GM23338 (cell line): ENCODE measurements around the gene PTAFR. TPM values are rescaled to one million over a fixed set of nuclear protein-coding genes. Genes with fewer than 3 reads are reported as not detected.

Experiments used
- ATAC-seq: fragments of 200-7000 bp; cut with Tn5 transposase; 3 replicates; pipeline ENCODE4 v1.9.1; 2020
- DNase-seq: peaks from one replicate; pipeline ENCODE4 v3.0.0-alpha.2; 2015; ENCODE audit warnings: low spot score
- H2AFZ ChIP-seq: fragments of 200-600 bp; sonication (generic); 2 replicates; pipeline ENCODE4 v1.8.0; 2016; ENCODE audit warnings: antibody characterized with exemption, mild to moderate bottlenecking, moderate library complexity
- H3F3A ChIP-seq: fragments of 200-600 bp; sonication (generic); replicated peaks from 2 replicates; pipeline ENCODE4 v1.8.0; 2017; ENCODE audit warnings: antibody characterized with exemption, mixed run types, low read depth
- H3K27ac ChIP-seq: fragments of 200-600 bp; sonication (generic); 2 replicates; pipeline ENCODE4 v1.6.1; 2016; ENCODE audit warnings: low read depth
- H3K27me3 ChIP-seq: fragments of 200-600 bp; sonication (generic); 2 replicates; pipeline ENCODE4 v1.8.0; 2016; ENCODE audit warnings: mild to moderate bottlenecking, mixed run types, moderate library complexity; ENCODE audit not compliant: insufficient read depth
- H3K36me3 ChIP-seq: fragments of 200-600 bp; sonication (generic); 2 replicates; pipeline ENCODE4 v1.8.0; 2016; ENCODE audit warnings: mild to moderate bottlenecking; ENCODE audit not compliant: insufficient read depth
- H3K4me1 ChIP-seq: fragments of 200-600 bp; sonication (generic); 2 replicates; pipeline ENCODE4 v1.8.0; 2016; ENCODE audit warnings: mild to moderate bottlenecking, moderate library complexity; ENCODE audit not compliant: insufficient read depth
- H3K4me2 ChIP-seq: fragments of 200-600 bp; sonication (generic); 2 replicates; pipeline ENCODE4 v1.7.1; 2017; ENCODE audit warnings: mixed run types
- H3K4me3 ChIP-seq: fragments of 200-600 bp; sonication (generic); 2 replicates; pipeline ENCODE4 v1.6.1; 2016; ENCODE audit warnings: mixed run types
- H3K79me2 ChIP-seq: fragments of 200-600 bp; sonication (generic); replicated peaks from 2 replicates; pipeline ENCODE4 v1.8.0; 2017; ENCODE audit warnings: mild to moderate bottlenecking; ENCODE audit not compliant: insufficient read depth
- H3K9me2 ChIP-seq: fragments of 200-600 bp; sonication (generic); 2 replicates; pipeline ENCODE4 v1.8.0; 2017; ENCODE audit not compliant: insufficient read depth
- H4K20me1 ChIP-seq: fragments of 200-600 bp; sonication (generic); replicated peaks from 2 replicates; pipeline ENCODE4 v1.8.0; 2017; ENCODE audit warnings: mild to moderate bottlenecking; ENCODE audit not compliant: insufficient read depth
- H3K27ac Mint-ChIP-seq: 2 replicates; pipeline ENCODE4 v1.8.0; 2020; ENCODE audit warnings: inconsistent platforms, mild to moderate bottlenecking, moderate library complexity, mixed read lengths
- H3K27me3 Mint-ChIP-seq: 3 replicates; pipeline ENCODE4 v1.8.0; 2022; ENCODE audit warnings: low read depth, mild to moderate bottlenecking, moderate library complexity, mixed read lengths, inconsistent platforms; ENCODE audit not compliant: insufficient read depth, poor library complexity
- H3K36me3 Mint-ChIP-seq: 3 replicates; pipeline ENCODE4 v1.8.0; 2021; ENCODE audit warnings: low read depth, mild to moderate bottlenecking, inconsistent platforms, moderate library complexity, mixed read lengths
- H3K4me1 Mint-ChIP-seq: 3 replicates; pipeline ENCODE4 v1.8.0; 2020; ENCODE audit warnings: mild to moderate bottlenecking, inconsistent platforms, mixed read lengths
- H3K4me3 Mint-ChIP-seq: 3 replicates; pipeline ENCODE4 v1.8.0; 2021; ENCODE audit warnings: moderate library complexity, mild to moderate bottlenecking, inconsistent platforms, mixed read lengths
- H3K9me3 Mint-ChIP-seq: 3 replicates; pipeline ENCODE4 v1.8.0; 2020; ENCODE audit warnings: moderate library complexity, mild to moderate bottlenecking, inconsistent platforms, mixed read lengths
- CREB1 ChIP-seq: fragments of 250-450 bp; sonication (Bioruptor Pico); IDR thresholded peaks from 2 replicates; pipeline ENCODE4 v1.5.0; 2020; ENCODE audit warnings: low read depth, mild to moderate bottlenecking, moderate library complexity
- CTCF ChIP-seq, 2 experiments: fragments of 200-600 bp in 1 of 2; sonication (generic) in 1 of 2; conservative IDR thresholded peaks; 2 replicates each; pipeline versions ENCODE4 v1.5.1 to v1.6.1; 2016 to 2017; ENCODE audit warnings: antibody characterized with exemption in 2 of 2, low read depth in 2 of 2, mild to moderate bottlenecking in 2 of 2, moderate library complexity in 1 of 2
- EZH2 ChIP-seq: fragments of 200-600 bp; sonication (generic); IDR thresholded peaks from one replicate; pipeline ENCODE4 v1.8.0; 2017; ENCODE audit warnings: antibody characterized with exemption, mild to moderate bottlenecking, low read depth; ENCODE audit not compliant: unreplicated experiment
- JUNB ChIP-seq: IDR thresholded peaks from one replicate; pipeline ENCODE4 v1.6.1; 2016; ENCODE audit warnings: antibody characterized with exemption; ENCODE audit not compliant: unreplicated experiment
- NANOG ChIP-seq: IDR thresholded peaks from 2 replicates; pipeline ENCODE4 v1.6.1; 2016; ENCODE audit warnings: antibody characterized with exemption, borderline replicate concordance
- POLR2AphosphoS5 ChIP-seq: IDR thresholded peaks from 2 replicates; pipeline ENCODE4 v1.6.1; 2016; ENCODE audit warnings: antibody characterized with exemption, low read depth
- ZNF114 ChIP-seq: fragments of 250-450 bp; sonication (Bioruptor Pico); IDR thresholded peaks from 2 replicates; pipeline ENCODE4 v1.5.0; 2020; ENCODE audit warnings: mild to moderate bottlenecking, moderate library complexity
- polyA plus RNA-seq: library from polyadenylated mRNA; unstranded; fragments of >200 nt; fragmentation: Nextera tagmentation; extraction: Ambion mirVana; gene quantifications from 2 replicates; pipeline ENCODE4 v1.2.1, GENCODE V29; 2016
- total RNA-seq: library from RNA; depleted of rRNA; stranded (reverse); fragments of >200 nt; shearing (Covaris generic); gene quantifications from 2 replicates; pipeline ENCODE4 v1.2.3, GENCODE V29; 2014
- TF ChIP-seq, protein P1 (sequence below): IDR thresholded peaks from one replicate; pipeline ENCODE4 v1.6.1; 2018; ENCODE audit warnings: antibody characterized with exemption; ENCODE audit not compliant: unreplicated experiment

The PTAFR gene
- total and polyA plus RNA-seq, 2 experiments from 2014 or later: 0.29 to 0.76 TPM

- no peaks in the 10 kb centered on the region for H3K79me2 ChIP-seq
- no peak for TF ChIP-seq ZNF114 (CRISPR knock-in tag)
- TF ChIP-seq EZH2: no peak
- no peak for TF ChIP-seq JUNB
- no peak for TF ChIP-seq CTCF (conservative IDR thresholded peaks at IDR 0.05; ENCODE audit: low read depth in 2 of 2)
- no peak for TF ChIP-seq CREB1 (CRISPR knock-in tag)
- Mint-ChIP-seq H3K9me3 (no peaks in the 10 kb centered on the region), H3K27me3 (peaks cover 9% of the 10 kb centered on the region), H3K27ac (no peak overlapping the region), H3K4me1 (peaks cover 15% of the 10 kb centered on the region; the same call in 2 of the 3 replicates), H3K36me3 (no peaks in the 10 kb centered on the region; the same call in 2 of the 3 replicates), H3K4me3 (no peak overlapping the region)
- H3K9me2 ChIP-seq: peaks cover 9% of the 10 kb centered on the region; the same call in 1 of the 2 replicates
- H3F3A ChIP-seq: no peaks in the 10 kb centered on the region
- H3K27me3 ChIP-seq: no peaks in the 10 kb centered on the region
- H3K27ac ChIP-seq: no peak overlapping the region
- no peak overlapping the region for H3K4me2 ChIP-seq
- no peaks in the 10 kb centered on the region for H3K36me3 ChIP-seq
- H2AFZ ChIP-seq: no peak overlapping the region
- H3K4me1 ChIP-seq: peaks cover 11% of the 10 kb centered on the region
- H3K4me3 ChIP-seq: no peak overlapping the region
- H4K20me1 ChIP-seq: no peaks in the 10 kb centered on the region; the same call in 1 of the 2 replicates
- ATAC-seq (no peak), DNase-seq (no peak)
Observed at GRCh38 chr1:28145728-28146127, 30.8 kb downstream of the PTAFR start.

DNA sequence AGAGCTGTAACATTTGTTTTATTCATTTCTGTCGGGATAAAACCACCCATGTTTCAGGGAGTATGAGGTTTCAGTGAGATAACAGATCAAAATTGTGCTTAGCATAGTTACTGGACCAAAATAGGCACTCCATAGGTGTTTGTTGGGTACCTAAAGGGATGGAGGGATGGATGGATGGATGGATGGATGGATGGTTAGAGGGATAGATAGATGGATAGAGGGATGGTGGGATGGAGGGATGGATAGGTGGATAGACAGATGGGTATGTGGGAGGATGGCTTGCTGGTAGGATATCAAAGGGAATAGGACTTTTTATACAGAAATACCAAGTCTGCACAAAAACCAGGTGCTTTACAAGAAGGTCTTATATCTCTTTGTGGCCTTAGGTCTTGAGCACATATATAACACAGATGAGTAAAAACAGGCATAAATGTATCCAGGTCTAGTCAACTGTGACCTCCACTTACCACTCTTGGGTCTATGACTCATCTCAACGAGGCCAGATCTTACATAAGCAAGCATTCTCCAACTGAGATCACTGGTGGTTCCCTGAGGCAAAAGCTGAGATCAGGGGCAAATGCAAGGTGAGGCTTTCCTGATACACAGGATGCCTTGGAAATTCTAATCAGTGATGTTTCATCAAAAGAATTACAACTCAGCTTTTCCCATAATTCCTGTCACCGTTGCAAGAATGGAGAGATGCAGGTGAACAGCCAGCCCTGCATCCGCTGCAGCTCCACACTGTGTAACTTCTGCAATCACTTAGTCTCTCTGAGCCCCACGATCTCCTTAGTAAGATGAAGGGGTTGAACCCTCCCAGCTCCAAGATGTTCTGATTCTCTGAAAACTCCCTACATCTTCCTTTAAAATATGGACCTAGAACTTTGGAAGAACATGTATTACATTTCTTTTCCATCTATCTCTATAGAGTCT, 32.0 kb downstream of the PTAFR start:
- H2AFZ ChIP-seq: no peak overlapping the region
- H3K4me1 Mint-ChIP-seq: peaks cover 15% of the 10 kb centered on the region; the same call in 2 of the 3 replicates
- H3K4me1 ChIP-seq: peaks cover 11% of the 10 kb centered on the region
- no peak overlapping the region for H3K27ac Mint-ChIP-seq
- no peak overlapping the region for H3K4me3 Mint-ChIP-seq
- no peak overlapping the region for H3K4me2 ChIP-seq
- no peaks in the 10 kb centered on the region for H3K27me3 ChIP-seq
- no peaks in the 10 kb centered on the region for H3F3A ChIP-seq
- no peak overlapping the region for H3K4me3 ChIP-seq
- H3K27me3 Mint-ChIP-seq: peaks cover 4% of the 10 kb centered on the region
- no peaks in the 10 kb centered on the region for H3K79me2 ChIP-seq
- H3K36me3 ChIP-seq: no peaks in the 10 kb centered on the region
- DNase-seq: no peak
- no peaks in the 10 kb centered on the region; the same call in 1 of the 2 replicates for H4K20me1 ChIP-seq
- no peaks in the 10 kb centered on the region for H3K9me3 Mint-ChIP-seq
- no peaks in the 10 kb centered on the region for H3K36me3 Mint-ChIP-seq
- no peak for ATAC-seq
- H3K9me2 ChIP-seq: peaks cover 5% of the 10 kb centered on the region; the same call in 1 of the 2 replicates
- H3K27ac ChIP-seq: no peak overlapping the region
- no peak for TF ChIP-seq CTCF (conservative IDR thresholded peaks at IDR 0.05; ENCODE audit: low read depth in 2 of 2)
- no peak for TF ChIP-seq ZNF114 (CRISPR knock-in tag)
- no peak for TF ChIP-seq POLR2AphosphoS5
- no peak for TF ChIP-seq CREB1 (CRISPR knock-in tag)
- no peak for TF ChIP-seq JUNB
- no peak for TF ChIP-seq NANOG
- TF ChIP-seq, protein P1, sequence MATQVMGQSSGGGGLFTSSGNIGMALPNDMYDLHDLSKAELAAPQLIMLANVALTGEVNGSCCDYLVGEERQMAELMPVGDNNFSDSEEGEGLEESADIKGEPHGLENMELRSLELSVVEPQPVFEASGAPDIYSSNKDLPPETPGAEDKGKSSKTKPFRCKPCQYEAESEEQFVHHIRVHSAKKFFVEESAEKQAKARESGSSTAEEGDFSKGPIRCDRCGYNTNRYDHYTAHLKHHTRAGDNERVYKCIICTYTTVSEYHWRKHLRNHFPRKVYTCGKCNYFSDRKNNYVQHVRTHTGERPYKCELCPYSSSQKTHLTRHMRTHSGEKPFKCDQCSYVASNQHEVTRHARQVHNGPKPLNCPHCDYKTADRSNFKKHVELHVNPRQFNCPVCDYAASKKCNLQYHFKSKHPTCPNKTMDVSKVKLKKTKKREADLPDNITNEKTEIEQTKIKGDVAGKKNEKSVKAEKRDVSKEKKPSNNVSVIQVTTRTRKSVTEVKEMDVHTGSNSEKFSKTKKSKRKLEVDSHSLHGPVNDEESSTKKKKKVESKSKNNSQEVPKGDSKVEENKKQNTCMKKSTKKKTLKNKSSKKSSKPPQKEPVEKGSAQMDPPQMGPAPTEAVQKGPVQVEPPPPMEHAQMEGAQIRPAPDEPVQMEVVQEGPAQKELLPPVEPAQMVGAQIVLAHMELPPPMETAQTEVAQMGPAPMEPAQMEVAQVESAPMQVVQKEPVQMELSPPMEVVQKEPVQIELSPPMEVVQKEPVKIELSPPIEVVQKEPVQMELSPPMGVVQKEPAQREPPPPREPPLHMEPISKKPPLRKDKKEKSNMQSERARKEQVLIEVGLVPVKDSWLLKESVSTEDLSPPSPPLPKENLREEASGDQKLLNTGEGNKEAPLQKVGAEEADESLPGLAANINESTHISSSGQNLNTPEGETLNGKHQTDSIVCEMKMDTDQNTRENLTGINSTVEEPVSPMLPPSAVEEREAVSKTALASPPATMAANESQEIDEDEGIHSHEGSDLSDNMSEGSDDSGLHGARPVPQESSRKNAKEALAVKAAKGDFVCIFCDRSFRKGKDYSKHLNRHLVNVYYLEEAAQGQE: no peak
